Superior temporal gyrus (tissue), 1 donor: Measurements from ENCODE around the gene FBXO4.

Experiments used
- DNase-seq: peaks from one replicate; pipeline ENCODE4 v3.0.0-alpha.2; 2016; ENCODE audit errors: extremely low spot score

The FBXO4 gene, protein sequence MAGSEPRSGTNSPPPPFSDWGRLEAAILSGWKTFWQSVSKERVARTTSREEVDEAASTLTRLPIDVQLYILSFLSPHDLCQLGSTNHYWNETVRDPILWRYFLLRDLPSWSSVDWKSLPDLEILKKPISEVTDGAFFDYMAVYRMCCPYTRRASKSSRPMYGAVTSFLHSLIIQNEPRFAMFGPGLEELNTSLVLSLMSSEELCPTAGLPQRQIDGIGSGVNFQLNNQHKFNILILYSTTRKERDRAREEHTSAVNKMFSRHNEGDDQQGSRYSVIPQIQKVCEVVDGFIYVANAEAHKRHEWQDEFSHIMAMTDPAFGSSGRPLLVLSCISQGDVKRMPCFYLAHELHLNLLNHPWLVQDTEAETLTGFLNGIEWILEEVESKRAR

DNA sequence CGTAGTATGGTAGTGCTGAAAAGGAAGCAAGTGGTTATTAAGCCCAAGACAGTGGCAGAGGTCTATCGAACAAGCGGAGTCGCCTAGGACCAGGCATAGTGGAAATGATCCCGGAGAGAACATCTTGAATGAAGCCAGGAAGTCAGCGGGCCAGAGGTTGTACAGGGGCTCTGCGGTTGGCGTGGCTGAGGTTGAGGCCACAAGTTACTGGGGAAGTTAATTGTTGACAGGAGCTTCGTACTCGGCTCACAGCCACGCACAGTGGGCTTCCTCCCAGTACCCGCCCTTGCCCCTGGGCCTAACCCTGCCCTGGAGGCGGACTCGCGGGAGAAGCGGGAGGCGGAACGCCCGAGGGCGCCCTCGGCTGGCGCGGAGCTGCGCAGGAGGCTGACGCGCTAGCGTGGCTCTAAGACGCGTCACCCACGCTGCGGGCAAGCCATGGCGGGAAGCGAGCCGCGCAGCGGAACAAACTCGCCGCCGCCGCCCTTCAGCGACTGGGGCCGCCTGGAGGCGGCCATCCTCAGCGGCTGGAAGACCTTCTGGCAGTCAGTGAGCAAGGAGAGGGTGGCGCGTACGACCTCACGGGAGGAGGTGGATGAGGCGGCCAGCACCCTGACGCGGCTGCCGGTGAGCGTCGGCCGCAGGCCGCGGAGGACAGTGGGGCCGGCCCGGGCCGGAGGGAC, at the start of gene FBXO4:
TSS of gene FBXO4 (plus strand) at position 410 of the 683 bp plus-strand sequence. CDS start at position 439, 29 bp downstream.
- DNase-seq, result peak; percentile 86

DNA sequence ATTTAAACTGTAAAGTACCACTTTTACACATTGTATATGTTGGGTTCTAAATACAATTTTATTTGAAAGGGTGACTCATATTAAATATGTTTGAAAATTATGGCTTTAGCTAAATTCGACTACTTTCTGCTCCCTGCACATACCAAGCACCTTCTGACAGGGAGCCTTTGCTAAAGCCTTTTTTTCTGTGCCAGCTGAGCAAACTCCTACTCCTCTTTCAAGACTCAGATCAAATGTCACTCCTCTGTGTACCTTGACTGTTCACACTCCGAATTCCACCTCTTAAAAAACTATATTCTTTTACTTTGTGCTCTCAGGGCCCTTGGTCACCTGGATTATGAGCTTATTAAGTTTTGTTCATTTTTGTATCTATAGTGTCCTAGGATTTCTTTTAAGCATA, 48.4 kb upstream of the FBXO4 start:
- DNase-seq, result no peak

DNA sequence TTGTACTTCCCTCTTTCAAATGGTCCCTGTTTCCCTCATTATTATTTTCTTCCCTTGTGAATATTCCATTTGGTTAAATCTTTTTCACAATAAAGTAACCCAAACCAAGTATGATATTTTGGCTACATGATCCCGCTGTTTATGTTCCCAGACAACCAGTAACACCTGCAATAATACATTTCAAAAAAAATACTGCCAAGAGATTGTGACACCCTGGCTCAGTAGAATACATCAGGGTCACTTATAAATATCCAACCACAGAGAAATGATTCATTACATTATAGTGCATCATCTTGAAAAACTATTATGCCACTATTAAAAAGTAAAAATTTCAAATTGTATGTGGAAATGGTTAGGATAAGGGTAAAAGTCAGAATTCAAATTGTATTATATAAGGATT, 47.7 kb upstream of the FBXO4 start:
- no peak for DNase-seq

DNA sequence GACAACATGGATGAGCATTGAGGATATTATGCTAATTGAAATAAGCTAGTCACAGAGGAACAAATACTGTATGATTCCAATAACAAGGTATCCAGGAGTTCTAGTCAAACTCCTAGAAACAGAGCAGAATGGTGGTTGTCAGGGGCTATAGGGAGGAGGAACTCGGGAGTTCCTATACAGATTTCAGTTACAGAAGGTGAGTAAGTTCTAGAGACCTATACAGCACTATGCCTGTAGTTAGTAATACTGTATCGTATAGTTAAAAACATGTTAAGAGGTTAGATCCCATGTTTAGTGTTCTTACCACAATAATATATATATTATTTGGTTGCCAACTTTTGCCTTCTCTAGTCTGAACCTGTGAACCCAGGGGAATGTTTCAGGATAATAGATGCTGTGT, 46.9 kb upstream of the FBXO4 start:
- DNase-seq, result no peak

DNA sequence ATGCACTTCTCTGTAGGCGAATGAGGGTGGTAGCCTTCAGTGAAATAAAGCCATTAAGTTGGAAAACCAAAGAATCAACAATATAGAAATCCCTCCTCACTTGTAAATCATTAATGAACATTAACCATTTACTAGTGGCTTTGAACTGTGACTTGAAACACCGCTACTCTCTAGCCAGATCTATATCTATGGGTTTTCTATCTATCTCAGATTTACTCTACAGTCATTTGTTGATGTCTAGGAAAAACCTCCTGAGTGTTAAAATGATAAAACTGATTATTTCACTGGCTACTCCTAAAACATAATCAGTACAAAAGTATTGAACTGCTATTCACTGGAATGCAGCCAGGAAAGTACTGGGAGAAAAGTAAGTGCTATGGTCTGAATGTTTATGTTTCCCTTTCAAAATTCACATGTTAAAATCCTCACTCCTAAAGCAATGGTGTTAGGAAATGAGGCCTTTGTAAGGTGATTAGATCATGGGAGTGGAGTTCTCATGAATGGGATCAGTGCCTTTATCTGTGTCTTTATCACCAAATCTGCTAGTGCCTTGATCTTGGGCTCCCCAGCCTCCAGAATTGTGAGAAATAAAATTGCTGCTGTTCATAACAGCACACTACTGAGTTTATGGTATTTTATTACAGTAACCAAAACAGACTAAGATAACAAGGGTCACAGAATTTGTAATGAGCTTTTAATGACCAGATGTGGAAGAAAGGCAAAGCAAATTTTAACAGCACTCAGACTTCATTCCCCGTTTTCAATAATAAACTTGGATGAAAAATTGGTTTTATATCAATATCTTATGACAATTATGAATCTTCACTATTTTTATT, 46.2 kb upstream of the FBXO4 start:
- no peak for DNase-seq

DNA sequence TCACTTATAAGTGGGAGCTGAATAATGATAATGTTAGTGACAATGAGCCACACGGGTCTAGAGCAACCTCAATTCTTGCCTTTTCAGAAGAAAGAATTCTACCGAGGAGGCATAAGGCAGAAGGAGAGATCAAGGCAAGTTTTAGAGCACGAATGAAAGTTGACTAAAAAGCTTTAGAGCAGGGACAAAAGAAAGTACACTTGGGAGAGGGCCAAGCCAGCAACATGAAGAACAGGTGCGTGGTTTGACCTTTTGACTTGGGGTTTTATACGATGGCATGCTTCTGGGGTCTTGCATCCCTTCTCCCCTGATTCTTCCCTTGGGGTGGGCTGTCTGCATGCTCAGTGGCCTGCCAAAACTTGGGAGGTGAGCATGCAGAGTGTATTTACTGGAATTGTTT, 42.3 kb upstream of the FBXO4 start:
- DNase-seq, result no peak

DNA sequence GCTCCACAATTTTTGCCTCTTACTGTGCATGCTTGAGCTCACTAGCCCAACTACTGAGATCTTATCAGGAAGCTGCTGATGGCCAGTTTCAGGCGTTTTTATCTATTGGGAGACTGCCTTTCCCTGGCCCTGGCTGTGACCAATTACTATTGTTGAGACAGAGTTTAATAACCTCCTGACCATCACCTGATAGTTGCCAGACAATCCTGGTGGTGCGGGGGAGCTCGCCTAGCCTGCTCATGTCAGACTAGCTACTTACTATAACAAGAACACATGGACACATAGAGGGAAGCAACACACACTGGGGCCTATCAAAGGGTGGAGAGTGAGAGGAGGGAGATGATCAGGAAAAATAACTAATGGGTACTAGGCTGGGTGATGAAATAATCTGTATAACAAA, 41.8 kb upstream of the FBXO4 start:
- DNase-seq, result no peak

DNA sequence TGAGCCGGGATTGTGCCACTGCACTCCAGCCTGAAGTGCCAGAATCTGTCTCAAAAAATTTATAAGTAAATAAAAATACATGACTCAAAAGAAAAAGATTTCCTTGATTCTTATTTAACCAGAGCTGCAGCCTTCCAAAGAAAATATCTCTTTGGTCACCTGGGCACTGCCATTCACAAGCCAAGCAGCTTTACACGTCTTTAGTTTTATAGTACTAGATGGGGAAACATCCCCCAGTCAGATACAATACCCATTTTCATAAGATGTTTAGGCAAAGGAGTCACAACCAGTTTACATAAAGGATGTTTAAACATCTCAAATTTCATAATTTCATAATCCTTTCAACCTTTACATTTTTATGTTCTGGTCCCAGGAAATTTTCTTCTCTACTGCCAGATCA, 41.1 kb upstream of the FBXO4 start:
- no peak for DNase-seq

DNA sequence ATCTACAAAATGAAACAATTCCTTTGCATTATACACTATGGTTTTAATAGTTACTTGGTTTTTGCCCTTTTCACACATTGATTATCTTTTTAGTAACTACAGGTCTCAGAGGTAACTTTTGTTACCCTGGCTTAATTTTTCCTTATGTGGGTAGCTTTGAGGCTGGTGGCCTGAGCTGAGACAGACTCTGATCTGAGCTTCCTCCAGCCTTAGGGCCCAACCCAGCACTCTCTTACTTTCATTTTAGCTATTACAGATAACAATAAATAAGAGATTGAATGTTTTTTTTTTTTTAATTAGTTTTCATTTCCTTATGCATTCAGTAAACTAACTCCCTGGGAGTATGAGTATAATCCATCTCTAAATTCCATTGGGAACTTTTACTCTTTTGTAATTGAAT, 39.8 kb upstream of the FBXO4 start:
- no peak for DNase-seq

DNA sequence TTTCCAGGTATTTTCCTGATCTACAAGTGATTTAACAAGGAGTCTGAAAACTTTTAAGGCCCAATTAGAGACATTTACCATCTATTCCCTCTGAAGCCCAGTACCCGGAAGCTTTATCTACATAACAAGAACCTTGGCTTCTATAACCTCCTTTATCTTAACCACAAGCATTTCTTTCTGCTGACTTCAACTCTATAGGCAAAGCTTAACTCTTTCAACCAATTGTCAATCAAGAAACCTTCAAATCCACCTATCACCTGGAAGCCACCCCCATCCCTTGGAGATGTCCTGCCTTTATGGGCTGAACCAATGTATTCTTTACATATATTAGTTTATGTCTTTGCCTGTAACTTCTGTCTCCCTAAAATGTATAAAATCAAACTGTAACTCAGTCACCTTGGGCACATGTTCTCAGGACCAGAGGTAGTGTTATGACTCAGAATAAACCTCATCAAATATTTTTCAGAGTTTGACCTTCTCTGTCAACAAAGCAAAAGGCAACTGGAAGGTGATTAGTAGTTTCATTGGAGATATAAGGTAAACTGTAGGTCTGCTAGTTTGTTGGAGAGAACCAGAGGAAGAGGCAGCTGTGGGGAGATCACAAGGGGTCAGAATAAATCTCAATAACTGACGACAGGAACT, 33.9 kb upstream of the FBXO4 start:
- DNase-seq, result no peak

DNA sequence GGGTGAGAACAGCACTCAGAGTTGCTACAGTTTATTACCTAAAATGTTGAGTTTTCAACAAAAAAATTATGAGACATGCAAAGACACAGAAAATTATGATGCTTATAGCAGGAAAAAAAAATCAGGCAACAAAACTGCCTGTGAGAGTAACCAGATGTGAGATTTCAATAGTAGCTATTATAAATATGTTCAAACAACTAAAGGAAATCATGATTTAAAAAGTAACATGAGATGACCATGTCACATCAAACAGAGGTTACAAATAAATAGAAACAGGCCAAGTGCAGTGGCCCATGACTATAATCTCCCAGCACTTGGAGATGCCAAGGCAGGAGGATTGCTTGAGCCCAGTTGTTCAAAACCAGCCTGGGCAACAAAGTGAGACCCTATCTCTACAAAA, 33.0 kb upstream of the FBXO4 start:
- no peak for DNase-seq

DNA sequence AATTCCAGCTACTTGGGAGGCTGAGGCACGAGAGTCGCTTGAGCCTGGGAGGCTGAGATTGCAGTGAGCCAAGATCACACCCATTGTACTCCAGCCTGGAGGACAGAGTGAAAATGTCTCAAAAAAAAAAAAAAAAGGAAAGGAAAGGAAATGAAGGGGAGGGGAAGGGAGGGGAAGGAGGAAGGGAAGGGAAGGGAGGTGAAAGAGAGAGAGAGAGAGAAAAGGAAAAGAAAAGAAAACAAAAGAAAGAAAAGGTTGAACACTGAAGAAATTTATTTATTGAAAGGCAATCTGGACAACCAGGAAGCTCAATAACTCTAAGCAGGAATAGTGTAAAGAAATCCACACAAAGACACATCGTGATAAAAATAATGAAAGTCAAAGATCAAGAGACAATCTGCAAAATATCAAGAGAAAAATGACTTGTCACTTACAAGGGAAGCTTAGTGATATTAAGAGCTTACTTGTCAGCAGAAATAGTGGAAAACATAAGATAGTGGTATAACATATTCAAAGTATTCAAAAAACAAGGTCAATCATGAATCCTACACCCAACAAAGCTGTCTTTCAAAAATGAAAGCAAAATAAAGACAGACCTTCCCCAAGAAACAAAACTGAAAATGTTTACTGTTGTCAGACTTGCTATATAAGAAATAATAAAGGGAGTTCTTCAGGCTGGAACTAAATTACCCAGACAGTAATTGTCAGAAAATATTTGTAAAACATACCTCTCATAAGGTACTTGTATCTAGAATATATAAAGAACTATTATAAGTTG, 31.8 kb upstream of the FBXO4 start:
- DNase-seq, result no peak

DNA sequence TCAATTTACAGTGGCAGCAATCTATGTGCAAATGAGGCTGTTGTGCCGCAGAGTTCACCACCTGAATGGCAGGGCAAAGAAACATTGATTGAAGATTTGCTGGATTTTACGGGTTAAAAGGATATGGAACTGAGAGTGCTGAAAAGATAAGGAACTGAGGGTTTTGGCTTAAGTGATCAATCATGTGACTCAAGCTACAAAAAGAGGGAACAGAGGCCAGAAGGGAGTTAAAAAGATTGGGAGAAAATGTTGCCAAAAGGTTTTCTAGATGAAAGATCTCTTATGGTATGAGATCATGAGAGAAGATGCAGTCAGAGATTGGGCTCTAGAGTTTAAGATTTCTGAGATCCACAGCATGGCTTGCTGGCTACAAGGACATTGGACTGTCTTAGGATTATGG, 28.9 kb upstream of the FBXO4 start:
- no peak for DNase-seq

DNA sequence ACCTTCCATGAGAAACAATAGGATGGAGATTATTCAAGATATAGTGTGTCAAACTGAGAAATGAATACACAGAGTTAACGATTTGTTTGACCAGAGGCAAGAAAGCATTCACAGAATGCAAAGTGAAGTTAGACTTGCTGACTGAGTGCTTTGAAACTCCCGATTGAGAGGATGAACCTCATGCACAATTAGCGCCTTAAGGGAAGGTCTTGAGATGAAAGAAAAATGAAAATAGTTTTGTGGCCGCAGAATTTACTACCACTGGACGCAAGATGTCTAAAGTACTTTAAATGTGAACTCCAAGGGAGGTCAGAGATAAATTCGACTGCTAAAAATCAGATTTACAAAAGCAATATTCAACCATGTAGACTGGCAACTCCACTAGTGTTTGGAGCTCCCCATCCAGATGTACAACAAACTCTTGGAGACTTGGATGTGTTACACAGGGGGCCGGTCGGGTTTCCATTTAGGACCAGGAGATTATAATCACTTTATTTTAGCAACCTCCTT, 21.6 kb upstream of the FBXO4 start:
- DNase-seq, result no peak

DNA sequence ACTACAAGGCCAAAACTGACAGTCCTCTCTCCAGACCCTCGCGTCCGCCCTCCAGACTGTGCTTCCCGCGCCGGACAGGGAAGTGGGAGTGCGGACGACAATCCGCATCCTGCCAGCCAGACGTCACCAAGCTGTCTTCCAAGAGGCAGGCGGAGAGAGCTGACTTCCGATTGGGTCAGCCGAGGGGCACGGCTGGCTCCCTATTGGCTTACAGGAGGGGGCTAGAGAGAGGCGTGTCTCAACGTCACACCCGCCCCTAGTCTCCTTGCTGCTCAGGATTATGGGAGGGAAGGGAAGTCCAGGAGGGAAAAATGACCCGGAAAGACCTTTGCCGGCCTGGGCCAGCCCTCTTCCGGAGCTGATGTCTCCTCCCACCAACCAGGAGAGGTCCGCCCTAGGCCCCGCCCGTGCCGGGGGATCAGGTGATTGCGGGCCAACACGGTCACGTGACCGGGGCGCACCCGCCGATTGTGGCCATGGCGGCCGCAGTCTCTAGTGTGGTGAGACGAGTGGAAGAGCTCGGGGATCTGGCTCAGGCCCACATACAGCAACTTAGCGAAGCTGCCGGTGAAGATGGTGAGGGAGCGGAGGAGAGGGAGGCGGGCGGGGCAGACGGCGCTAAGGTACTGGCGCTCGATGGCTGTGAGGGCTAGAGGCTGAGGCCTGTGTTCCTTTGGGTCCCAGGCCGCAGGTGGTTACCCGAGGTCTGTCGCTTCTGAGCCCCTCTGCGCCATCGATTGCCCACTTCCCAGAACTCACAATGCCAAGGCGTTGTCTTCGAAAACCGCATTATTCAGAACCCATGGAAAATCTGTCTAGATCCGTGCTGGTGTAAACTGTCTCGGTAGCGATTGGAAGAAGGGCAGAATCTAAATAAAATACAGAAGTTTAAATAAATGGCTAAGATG, 20.9 kb upstream of the FBXO4 start, which contains the start of gene RIMOC1:
TSS of gene RIMOC1 (plus strand) at position 453 of the 908 bp plus-strand sequence. CDS start at position 477, 24 bp downstream.
- DNase-seq, result peak; percentile 100

DNA sequence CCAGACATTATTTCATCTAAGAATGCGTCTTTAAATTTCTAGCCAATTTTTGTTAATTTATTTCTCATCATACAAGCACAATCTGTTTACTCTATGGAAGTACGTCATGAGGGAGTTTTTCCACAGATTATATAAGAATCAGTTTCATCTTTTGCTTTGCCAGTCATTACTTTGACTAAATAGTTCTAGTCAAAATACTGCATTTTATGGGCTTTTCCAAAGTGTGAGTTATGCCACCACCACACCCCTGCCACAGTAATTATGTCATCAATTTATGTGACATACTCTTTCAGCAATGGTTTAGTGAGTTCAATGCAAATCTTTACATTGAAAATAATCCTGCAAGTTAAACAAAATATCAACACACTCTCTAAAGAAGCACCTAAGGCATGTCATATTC, 18.9 kb upstream of the FBXO4 start:
- no peak for DNase-seq

DNA sequence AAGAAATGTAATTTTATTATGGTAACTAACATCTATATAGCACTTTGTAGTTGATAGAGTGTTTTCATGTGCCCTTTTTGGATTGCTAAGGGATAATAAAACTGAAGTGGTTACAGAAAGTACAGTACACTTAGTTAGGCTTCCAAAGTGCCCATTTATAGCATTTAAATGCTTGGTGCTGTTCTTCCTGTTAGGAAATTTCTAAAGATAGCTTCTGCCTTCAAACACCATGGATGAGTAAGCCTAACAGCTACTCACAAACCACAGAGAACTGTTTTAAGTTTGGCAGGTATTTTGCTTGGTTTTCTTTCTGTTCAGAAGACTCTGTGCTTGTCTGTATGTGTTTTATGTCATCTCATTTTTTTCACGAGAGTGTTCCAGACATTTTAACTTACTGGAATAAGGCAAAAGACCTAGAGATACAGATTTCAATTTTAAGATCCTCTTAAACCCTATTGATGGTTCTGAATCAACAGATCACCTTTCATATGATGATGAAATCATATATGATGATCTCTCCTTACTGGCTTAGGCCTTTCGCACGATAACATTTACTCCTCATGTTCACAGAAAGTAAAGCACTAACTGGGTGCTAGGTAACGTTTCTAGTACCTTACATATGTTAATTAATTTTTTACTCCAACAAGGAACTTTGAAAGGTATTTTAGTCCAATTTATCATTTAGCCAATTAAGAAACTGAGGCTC, 16.6 kb upstream of the FBXO4 start:
- peak; percentile 40 for DNase-seq

DNA sequence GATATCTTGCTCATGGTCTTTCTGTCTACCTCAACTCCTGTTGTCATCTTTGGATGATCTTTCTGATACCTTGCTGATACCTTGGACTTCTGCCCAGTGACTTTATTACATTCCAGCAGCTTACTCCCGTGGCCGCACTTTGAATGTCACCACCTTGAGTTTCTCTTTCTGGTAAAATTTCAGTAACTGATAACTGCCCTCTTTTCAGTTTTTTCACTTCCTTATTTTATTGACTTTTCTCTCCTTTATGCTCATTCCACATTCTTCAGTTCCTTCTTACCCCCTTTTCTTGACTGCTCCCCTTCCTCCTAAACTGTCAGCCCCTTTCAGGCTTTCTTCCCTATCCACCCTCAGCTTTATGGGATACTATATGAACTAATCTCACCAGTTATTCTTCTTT, 7.0 kb upstream of the FBXO4 start:
- DNase-seq, result no peak

DNA sequence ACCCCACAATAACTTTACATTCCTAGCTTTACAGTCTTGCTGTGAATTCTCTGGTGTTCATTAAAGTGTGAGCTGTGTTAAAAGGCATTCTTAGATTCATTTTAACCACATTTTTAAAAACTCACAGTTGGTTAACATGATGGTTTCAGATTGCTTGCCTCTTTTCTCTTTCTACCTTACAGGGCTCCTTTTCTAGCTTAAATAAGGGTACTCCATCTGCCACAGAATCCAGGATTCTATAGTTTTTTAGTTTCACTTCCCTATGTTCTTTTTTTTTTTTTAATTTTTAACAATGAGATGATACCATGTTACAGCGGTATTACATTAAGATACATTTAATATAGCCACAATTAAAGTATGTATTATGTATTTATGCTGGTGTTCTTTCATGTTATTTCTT, 3.9 kb upstream of the FBXO4 start:
- no peak for DNase-seq
